Right lobe of liver (tissue), 6 donors: ENCODE results near the gene MARK2. TPM values are rescaled to one million over a fixed set of nuclear protein-coding genes. Genes with fewer than 3 reads are reported as not detected.

Source experiments
- ATAC-seq, 4 donors: fragments of 200-7000 bp; cut with Tn5 transposase; one replicate each; pipeline ENCODE4 v1.9.1; 2020; ENCODE audit warnings: mild to moderate bottlenecking in 4 of 4, moderate library complexity in 4 of 4
- DNase-seq, 3 donors: peaks; one replicate each; pipeline ENCODE4 v3.0.0-alpha.2; 2020
- H3K27ac ChIP-seq, 3 donors: fragments of 200-600 bp; one replicate each; pipeline ENCODE4 v1.8.0; 2022
- H3K27me3 ChIP-seq, 2 donors: fragments of 200-600 bp; one replicate each; pipeline ENCODE4 v1.8.0; 2022
- H3K36me3 ChIP-seq, 4 donors: fragments of 200-600 bp; sonication (generic) in 1 of 4; one replicate each; pipeline versions ENCODE4 v1.5.1 to v1.8.0; 2017 to 2022; ENCODE audit warnings: control low read depth in 1 of 4
- H3K4me1 ChIP-seq, 4 donors: fragments of 200-600 bp; sonication (generic) in 1 of 4; one replicate each; pipeline versions ENCODE4 v1.5.1 to v1.8.0; 2017 to 2022; ENCODE audit warnings: control low read depth in 1 of 4
- H3K4me3 ChIP-seq, 3 donors: fragments of 200-600 bp; one replicate each; pipeline ENCODE4 v1.8.0; 2022
- H3K9me3 ChIP-seq, 4 donors: fragments of 200-600 bp; sonication (generic) in 1 of 4; one replicate each; pipeline versions ENCODE4 v1.5.1 to v1.8.0; 2017 to 2022; ENCODE audit warnings: control low read depth in 1 of 4
- POLR2A ChIP-seq: fragments of 450-650 bp; IDR thresholded peaks from one replicate; pipeline ENCODE4 v1.6.1; 2017; ENCODE audit warnings: antibody characterized with exemption, mild to moderate bottlenecking
- WGBS: methylation state at CpG from one replicate; pipeline ENCODE4 v1.1.6; 2018; ENCODE audit warnings: low coverage, low lambda C conversion rate; ENCODE audit not compliant: insufficient coverage; ENCODE audit errors: missing lambda C conversion rate; 5-methylcytosine and 5-hydroxymethylcytosine counted together
- intact Hi-C, 2 donors: fragments of 100-400 bp; cut with DNase I; formaldehyde crosslinking; loops; one replicate each; pipeline versions ENCODE4 v1.11.2 to v1.14.1; 2022
- total RNA-seq, 6 experiments: library from RNA; depleted of rRNA in 2 of 6; stranded (reverse); fragments of >200 nt in 2 of 6; fragmentation: NEBNext Ultra II Directional in 3 of 6; extraction: Animal tissue kit (Norgen Biotek cat#: 25700) in 3 of 6; gene quantifications; one replicate each; pipeline versions ENCODE4 v1.1.0 to v1.2.4, GENCODE V29; 2016 to 2023
- TF ChIP-seq, protein P1 (sequence below), 4 donors: fragments of 200-600 bp in 3 of 4; fragments of 450-650 bp in 1 of 4; IDR thresholded peaks; one replicate each; pipeline versions ENCODE4 v1.5.1 to v1.8.0; 2016 to 2022; ENCODE audit warnings: antibody characterized with exemption in 4 of 4, mild to moderate bottlenecking in 2 of 4
- donor health status: DM: no; HTN: yes; CAD: no.
- donor health status: DM: no; HTN: no; CAD: no.
- donor health status: DM: no; HTN: no; CAD: no.
- donor health status: DM: no; HTN: yes; CAD: no.
- donor health status: DM: no; HTN: yes; CAD: no.

MARK2 gene
- total RNA-seq, 6 experiments from 2014 or later, result 10.6 to 14.8 (median 12.2) TPM

DNA sequence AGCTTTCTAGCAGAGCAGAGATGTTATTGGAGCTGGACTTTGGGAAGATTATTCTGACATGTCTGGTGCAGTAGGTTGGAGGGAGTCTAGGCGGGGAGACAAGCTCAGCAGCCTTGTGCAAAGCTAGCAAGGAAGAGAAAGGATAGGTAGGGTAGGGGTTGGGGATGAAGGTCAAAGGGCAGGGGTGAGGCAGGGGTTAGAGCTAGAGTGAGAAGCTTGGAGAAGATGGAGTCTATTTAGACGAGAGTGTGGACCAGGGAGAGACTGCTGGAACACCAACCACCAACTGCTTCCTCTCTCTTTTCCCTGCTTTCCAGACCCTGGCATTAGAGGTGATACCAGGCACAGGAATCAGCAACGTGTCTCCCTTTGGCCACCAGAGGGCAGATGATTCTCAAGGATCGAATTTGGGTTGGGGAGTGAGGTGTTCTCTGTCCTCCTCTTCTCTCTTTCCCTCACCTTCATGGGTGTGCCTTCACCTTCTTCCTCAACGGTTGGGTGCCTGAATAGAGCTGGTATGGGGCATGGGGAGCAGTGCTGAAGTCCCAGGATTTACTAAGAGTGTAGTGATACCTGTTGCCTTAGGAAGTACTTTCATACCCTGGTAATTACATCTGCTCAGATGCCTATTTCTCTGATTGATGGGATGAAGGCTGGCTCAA, 1.8 kb upstream of the MARK2 start:
- no peak for TF ChIP-seq POLR2A
- TF ChIP-seq, protein P1, sequence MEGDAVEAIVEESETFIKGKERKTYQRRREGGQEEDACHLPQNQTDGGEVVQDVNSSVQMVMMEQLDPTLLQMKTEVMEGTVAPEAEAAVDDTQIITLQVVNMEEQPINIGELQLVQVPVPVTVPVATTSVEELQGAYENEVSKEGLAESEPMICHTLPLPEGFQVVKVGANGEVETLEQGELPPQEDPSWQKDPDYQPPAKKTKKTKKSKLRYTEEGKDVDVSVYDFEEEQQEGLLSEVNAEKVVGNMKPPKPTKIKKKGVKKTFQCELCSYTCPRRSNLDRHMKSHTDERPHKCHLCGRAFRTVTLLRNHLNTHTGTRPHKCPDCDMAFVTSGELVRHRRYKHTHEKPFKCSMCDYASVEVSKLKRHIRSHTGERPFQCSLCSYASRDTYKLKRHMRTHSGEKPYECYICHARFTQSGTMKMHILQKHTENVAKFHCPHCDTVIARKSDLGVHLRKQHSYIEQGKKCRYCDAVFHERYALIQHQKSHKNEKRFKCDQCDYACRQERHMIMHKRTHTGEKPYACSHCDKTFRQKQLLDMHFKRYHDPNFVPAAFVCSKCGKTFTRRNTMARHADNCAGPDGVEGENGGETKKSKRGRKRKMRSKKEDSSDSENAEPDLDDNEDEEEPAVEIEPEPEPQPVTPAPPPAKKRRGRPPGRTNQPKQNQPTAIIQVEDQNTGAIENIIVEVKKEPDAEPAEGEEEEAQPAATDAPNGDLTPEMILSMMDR (IDR thresholded peaks at IDR 0.05), result peak; percentile 77 to 93 (median 84)
- ATAC-seq, result peak; percentile 38 to 50 (median 44)

GRCh38 chr11:63837739-63838138, 1.2 kb upstream of the MARK2 start:
- no peak for DNase-seq
- 21% methylated on average over 4 of the region's 5 CpGs for WGBS
- peak overlapping the region; percentile 57 to 89 (median 82) for H3K27ac ChIP-seq
- peaks cover 0 to 28% (median 5%) of the 10 kb centered on the region in 4 donors for H3K4me1 ChIP-seq
- no peak for ATAC-seq
- H3K27me3 ChIP-seq, result no peaks in the 10 kb centered on the region
- no peak overlapping the region for H3K4me3 ChIP-seq
- intact Hi-C loops, result loop anchor here (5.0 to 10.0 kb wide), 3 partner anchors 70 to 110 kb away; no protein-coding TSS in a partner anchor
- TF ChIP-seq, protein P1 (IDR thresholded peaks at IDR 0.05), result no peak
- TF ChIP-seq POLR2A, result no peak
- no peaks in the 10 kb centered on the region for H3K36me3 ChIP-seq
- no peaks in the 10 kb centered on the region for H3K9me3 ChIP-seq

More for the DNA sequence above, 1.8 kb upstream of the MARK2 start:
- H3K27ac ChIP-seq, result peak overlapping the region in 2 of 3 donors; percentile 82 to 89
- DNase-seq, result peak; percentile 60 to 83 (median 65)
- WGBS, result 11% methylated on average over 5 of the region's 5 CpGs
- no peaks in the 10 kb centered on the region for H3K9me3 ChIP-seq
- no peaks in the 10 kb centered on the region for H3K27me3 ChIP-seq
- H3K4me1 ChIP-seq, result peaks cover 0 to 23% (median 5%) of the 10 kb centered on the region in 4 donors
- H3K36me3 ChIP-seq, result no peaks in the 10 kb centered on the region
- intact Hi-C loops, result loop anchor here (5.0 to 10.0 kb wide), 3 partner anchors 70 to 110 kb away; no protein-coding TSS in a partner anchor
- H3K4me3 ChIP-seq, result no peak overlapping the region

GRCh38 chr11:63838150-63838677, 696 bp upstream of the MARK2 start:
- 2% methylated on average over 12 of the region's 18 CpGs for WGBS

GRCh38 chr11:63839508-63840355, 822 bp downstream of the MARK2 start:
- Histone ChIP-seq H3K27ac (peak overlapping the region; percentile 75 to 89 (median 82)), H3K9me3 (no peaks in the 10 kb centered on the region), H3K4me3 (peak overlapping the region; percentile 69 to 96 (median 78)), H3K36me3 (no peaks in the 10 kb centered on the region), H3K27me3 (no peaks in the 10 kb centered on the region), H3K4me1 (peaks cover 0 to 43% (median 5%) of the 10 kb centered on the region in 4 donors)
- intact Hi-C loops, result loop anchor here (5.0 to 10.0 kb wide), 3 partner anchors 68 to 108 kb away; no protein-coding TSS in a partner anchor
- DNase-seq (peak; percentile 51 to 70 (median 60)), ATAC-seq (no peak)
- TF ChIP-seq, protein P1 (IDR thresholded peaks at IDR 0.05), result no peak
- no peak for TF ChIP-seq POLR2A
- WGBS, result under 1% methylated on average over 32 of the region's 40 CpGs

More at GRCh38 chr11:63838150-63838677, 696 bp upstream of the MARK2 start:
- intact Hi-C loops, result loop anchor here (5.0 to 10.0 kb wide), 3 partner anchors 69 to 109 kb away; no protein-coding TSS in a partner anchor
- ATAC-seq, result peak; percentile 1 to 5 (median 1)
- no peaks in the 10 kb centered on the region for H3K9me3 ChIP-seq
- H3K27ac ChIP-seq, result peak overlapping the region; percentile 57 to 89 (median 82)
- peaks cover 0 to 33% (median 5%) of the 10 kb centered on the region in 4 donors for H3K4me1 ChIP-seq
- H3K4me3 ChIP-seq, result peak overlapping the region; percentile 2 to 96 (median 78)
- peak; percentile 50 to 70 (median 58) for DNase-seq
- TF ChIP-seq, protein P1 (IDR thresholded peaks at IDR 0.05), result peak in 1 of 4 donors; percentile 6
- no peak for TF ChIP-seq POLR2A
- H3K36me3 ChIP-seq, result no peaks in the 10 kb centered on the region
- H3K27me3 ChIP-seq, result no peaks in the 10 kb centered on the region
